HEK293T (cell line): ENCODE results near the gene PPEF2.

Source experiments
- CTCF ChIA-PET: fragments of 350-600 bp; formaldehyde crosslinking; extraction: SDS; loops from one replicate; lab custom pipeline; 2021; ENCODE audit warnings: antibody characterized with exemption, inconsistent platforms; lab: Yijun Ruan, JAX
- POLR2A ChIA-PET: fragments of 350-600 bp; formaldehyde crosslinking; extraction: SDS; loops from one replicate; lab custom pipeline; 2020; ENCODE audit warnings: antibody characterized with exemption, inconsistent platforms; lab: Yijun Ruan, JAX
- DNase-seq: peaks from one replicate; pipeline ENCODE4 v3.0.0; 2012; ENCODE audit warnings: mixed read lengths; ENCODE audit errors: extremely low spot score
- ARNT ChIP-seq: fragments of 450-650 bp; IDR thresholded peaks from 2 replicates; pipeline ENCODE4 v1.6.1; 2017; ENCODE audit warnings: mild to moderate bottlenecking
- BHLHE40 ChIP-seq: fragments of 450-650 bp; IDR thresholded peaks from 2 replicates; pipeline ENCODE4 v1.6.1; 2016; ENCODE audit warnings: mild to moderate bottlenecking, moderate library complexity, borderline replicate concordance
- CTBP1 ChIP-seq: fragments of 450-650 bp; IDR thresholded peaks from 2 replicates; pipeline ENCODE4 v1.6.1; 2016; ENCODE audit warnings: borderline replicate concordance
- ELF4 ChIP-seq: fragments of 450-650 bp; IDR thresholded peaks from 2 replicates; pipeline ENCODE4 v1.6.1; 2017; ENCODE audit warnings: antibody characterized with exemption
- FOXA1 ChIP-seq: fragments of 450-650 bp; IDR thresholded peaks from 2 replicates; pipeline ENCODE4 v1.6.1; 2016; ENCODE audit warnings: mild to moderate bottlenecking
- FOXK2 ChIP-seq: fragments of 450-650 bp; IDR thresholded peaks from 2 replicates; pipeline ENCODE4 v1.6.1; 2016; ENCODE audit warnings: mild to moderate bottlenecking
- FOXM1 ChIP-seq: fragments of 450-650 bp; IDR thresholded peaks from 2 replicates; pipeline ENCODE4 v1.6.1; 2017; ENCODE audit warnings: mild to moderate bottlenecking, borderline replicate concordance
- HDGF ChIP-seq: fragments of 450-650 bp; IDR thresholded peaks from 2 replicates; pipeline ENCODE4 v1.6.1; 2017; ENCODE audit warnings: antibody characterized with exemption, borderline replicate concordance
- L3MBTL2 ChIP-seq: fragments of 450-650 bp; conservative IDR thresholded peaks from 2 replicates; pipeline ENCODE4 v1.6.1; 2016; ENCODE audit warnings: mild to moderate bottlenecking
- LEF1 ChIP-seq: fragments of 450-650 bp; IDR thresholded peaks from 2 replicates; pipeline ENCODE4 v1.6.1; 2017; ENCODE audit warnings: mild to moderate bottlenecking, borderline replicate concordance
- NFRKB ChIP-seq: fragments of 450-650 bp; IDR thresholded peaks from 2 replicates; pipeline ENCODE4 v1.6.1; 2016; ENCODE audit warnings: mild to moderate bottlenecking, moderate library complexity
- SP1 ChIP-seq: fragments of 450-650 bp; IDR thresholded peaks from 2 replicates; pipeline ENCODE4 v1.6.1; 2017
- SUZ12 ChIP-seq: fragments of 450-650 bp; IDR thresholded peaks from 2 replicates; pipeline ENCODE4 v1.6.1; 2016; ENCODE audit warnings: mild to moderate bottlenecking
- TARDBP ChIP-seq: fragments of 450-650 bp; IDR thresholded peaks from 2 replicates; pipeline ENCODE4 v1.6.1; 2016
- ZNF384 ChIP-seq: fragments of 450-650 bp; IDR thresholded peaks from 2 replicates; pipeline ENCODE4 v1.6.1; 2016
- TF ChIP-seq, protein P1 (sequence below): fragments of 450-650 bp; IDR thresholded peaks from 2 replicates; pipeline ENCODE4 v1.6.1; 2016

Gene PPEF2

DNA sequence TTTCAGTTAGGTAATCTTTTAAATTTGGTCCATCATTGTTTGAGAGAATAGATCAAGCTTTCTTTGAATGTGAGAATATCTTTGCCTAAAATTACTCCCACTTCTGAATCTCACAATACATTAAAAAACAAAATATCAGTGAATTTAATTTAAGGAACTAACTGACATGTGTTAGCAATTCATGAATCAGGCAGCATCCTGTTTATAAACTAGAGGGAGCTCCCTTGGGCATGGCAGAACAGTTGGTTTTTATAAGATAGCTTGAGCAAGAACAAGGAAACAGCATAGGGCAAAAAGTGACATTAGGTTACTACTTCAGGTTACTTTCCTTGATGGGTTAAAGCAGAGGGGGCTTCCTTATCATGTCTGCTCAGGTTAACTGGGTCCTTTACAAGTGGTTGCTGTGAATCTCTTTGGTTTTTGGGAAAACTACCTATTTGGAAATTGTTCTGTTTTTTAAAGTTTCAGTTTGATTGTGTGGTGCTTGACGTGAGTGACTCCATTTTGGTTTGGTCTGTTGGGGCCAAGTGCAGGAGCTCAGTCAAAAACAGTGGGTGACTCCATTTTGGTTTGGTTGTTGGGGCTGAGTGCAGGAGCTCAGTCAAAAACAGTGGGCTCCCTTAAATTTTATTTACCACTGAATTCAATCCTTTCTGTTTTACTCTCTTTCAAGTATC lies 68.0 kb downstream of the PPEF2 start:
- POLR2A ChIA-PET: no interaction called here
- CTCF ChIA-PET: interaction anchor here (0.6 kb wide), 1 partner anchor 157 kb away, joined by 3 read pairs; no protein-coding TSS in a partner anchor
- TF ChIP-seq NFRKB (no peak), ARNT (no peak), HDGF (no peak), FOXA1 (no peak), FOXK2 (no peak), ZNF384 (no peak), SUZ12 (no peak), ELF4 (no peak), L3MBTL2 (no peak)
- no peak for DNase-seq

DNA sequence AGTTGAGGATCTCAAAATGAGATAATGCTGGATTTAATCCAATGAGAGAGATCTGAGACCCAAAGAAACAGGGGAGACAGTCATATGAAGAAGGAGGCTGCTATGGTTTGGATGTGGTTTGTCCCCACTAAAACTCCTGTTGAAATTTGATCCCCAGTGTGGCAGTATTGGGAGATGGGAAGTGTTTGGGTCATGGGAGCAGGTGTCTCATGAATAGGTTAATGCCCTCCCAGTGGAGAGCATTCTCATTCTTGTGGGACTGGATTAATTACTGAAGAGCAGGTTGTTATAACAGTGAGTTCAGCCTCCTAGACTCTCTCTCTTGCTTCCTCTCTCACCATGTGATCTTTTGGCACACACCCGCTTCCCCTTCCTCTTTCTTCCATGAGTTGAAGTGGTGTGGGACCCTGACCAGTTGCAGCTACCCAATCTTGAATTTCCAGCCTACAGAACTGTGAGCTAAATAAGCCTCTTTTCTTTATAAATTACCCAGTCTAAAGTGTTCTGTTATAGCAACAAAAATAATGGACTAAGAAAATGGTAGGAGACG lies 70.3 kb downstream of the PPEF2 start:
- DNase-seq: no peak
- POLR2A ChIA-PET: no interaction called here
- TF ChIP-seq LEF1 (no peak), SP1 (no peak), L3MBTL2 (no peak), CTBP1 (no peak), ZNF384 (no peak), FOXK2 (no peak)

DNA sequence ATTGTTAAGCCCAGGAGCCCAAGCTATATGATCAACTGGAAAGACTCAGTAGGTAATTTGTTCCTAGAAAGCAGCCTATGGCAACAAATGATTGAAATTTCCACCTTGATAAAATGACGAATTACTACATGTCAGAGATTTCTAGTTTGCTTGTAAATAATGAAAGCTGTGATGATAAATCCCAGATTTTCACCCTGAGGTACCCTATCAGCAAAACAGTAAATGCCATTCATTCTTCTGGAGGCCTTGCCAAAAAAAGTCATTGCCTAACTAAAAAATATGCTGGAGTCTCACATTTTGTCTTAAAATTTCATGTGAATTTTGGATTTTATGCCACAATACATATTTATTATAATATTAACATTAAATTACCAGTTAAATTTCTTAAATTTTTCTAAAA lies 71.3 kb downstream of the PPEF2 start:
- POLR2A ChIA-PET: no interaction called here
- TF ChIP-seq NFRKB (no peak), FOXA1 (no peak), TARDBP (no peak), SP1 (no peak), FOXK2 (no peak), ARNT (no peak), FOXM1 (no peak)
- no peak for DNase-seq
- CTCF ChIA-PET: interaction anchor here (0.7 kb wide), 1 partner anchor 17 kb away, joined by 3 read pairs; no protein-coding TSS in a partner anchor

More for the DNA sequence above, 70.3 kb downstream of the PPEF2 start:
- CTCF ChIA-PET: interaction anchor here (0.7 kb wide), 1 partner anchor 16 kb away, joined by 3 read pairs; no protein-coding TSS in a partner anchor

DNA sequence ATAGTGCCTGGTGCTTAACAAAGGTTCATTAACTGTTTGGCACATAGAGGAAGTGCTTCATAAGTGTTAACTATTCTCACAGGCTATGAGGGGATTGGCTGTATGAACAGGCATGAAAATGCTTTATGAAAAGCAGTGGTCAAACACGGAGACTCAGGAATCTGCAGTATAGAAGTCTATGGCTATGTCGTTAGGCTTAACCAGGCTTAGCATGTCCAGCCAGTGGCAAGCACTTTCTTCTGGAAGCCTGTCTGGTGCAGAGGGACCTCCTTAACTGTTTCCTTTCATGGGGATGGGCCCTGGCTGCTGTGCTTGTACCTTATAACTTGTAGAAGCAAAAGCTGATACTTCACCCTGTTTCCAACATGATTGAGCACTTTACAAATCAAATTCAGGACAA lies 78.4 kb downstream of the PPEF2 start:
- no peak for TF ChIP-seq FOXM1
- TF ChIP-seq ARNT: no peak
- TF ChIP-seq BHLHE40: no peak
- TF ChIP-seq NFRKB: no peak
- no peak for TF ChIP-seq ELF4
- no peak for TF ChIP-seq L3MBTL2
- TF ChIP-seq LEF1: no peak
- TF ChIP-seq SP1: no peak
- no peak for TF ChIP-seq FOXK2
- TF ChIP-seq HDGF: no peak
- TF ChIP-seq SUZ12: no peak
- no peak for TF ChIP-seq FOXA1
- TF ChIP-seq ZNF384: no peak
- TF ChIP-seq CTBP1: no peak
- TF ChIP-seq, protein P1, sequence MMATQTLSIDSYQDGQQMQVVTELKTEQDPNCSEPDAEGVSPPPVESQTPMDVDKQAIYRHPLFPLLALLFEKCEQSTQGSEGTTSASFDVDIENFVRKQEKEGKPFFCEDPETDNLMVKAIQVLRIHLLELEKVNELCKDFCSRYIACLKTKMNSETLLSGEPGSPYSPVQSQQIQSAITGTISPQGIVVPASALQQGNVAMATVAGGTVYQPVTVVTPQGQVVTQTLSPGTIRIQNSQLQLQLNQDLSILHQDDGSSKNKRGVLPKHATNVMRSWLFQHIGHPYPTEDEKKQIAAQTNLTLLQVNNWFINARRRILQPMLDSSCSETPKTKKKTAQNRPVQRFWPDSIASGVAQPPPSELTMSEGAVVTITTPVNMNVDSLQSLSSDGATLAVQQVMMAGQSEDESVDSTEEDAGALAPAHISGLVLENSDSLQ: no peak
- TF ChIP-seq TARDBP: no peak
- DNase-seq: no peak
- ChIA-PET CTCF (no interaction called here), POLR2A (no interaction called here)

DNA sequence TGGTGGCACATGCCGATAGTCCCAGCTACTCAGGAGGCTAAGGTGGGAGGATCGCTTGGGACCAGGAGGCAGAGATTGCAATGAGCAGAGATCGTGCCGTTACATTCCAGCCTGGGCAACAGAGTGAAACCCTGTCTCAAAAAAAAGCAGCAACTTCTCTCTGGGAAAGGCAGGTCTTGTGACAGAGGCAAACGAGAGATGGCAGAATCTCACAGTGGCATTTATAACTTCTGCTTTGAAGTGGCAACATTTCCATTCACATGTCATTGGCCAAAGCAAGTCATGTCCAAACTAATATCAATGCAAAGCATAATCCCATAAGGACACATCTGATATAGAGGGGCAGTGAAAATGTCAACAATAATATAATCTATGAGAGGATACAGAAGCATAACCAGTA lies 79.8 kb downstream of the PPEF2 start:
- no peak for DNase-seq
- ChIA-PET POLR2A (no interaction called here), CTCF (no interaction called here)
- TF ChIP-seq L3MBTL2 (no peak), ZNF384 (no peak), FOXK2 (no peak), ELF4 (no peak)

DNA sequence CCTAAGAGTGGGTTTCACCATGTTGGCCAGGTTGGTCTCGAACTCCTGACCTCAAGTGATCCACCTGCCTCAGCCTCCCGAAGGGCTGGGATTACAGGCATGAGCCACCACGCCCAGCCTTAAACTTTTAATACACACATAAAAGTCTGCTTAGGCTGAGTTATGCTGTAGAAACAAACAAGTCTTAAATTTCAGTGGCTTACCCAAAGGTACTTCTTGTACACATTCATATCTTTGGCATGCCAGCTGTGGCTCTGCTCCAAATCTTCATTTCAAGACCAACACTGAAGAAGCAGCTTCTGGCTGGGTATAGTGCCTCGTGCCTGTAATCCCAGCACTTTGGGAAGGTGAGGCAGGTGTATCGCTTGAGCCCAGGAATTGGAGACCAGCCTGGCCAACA lies 80.3 kb downstream of the PPEF2 start:
- ChIA-PET POLR2A (no interaction called here), CTCF (no interaction called here)
- no peak for TF ChIP-seq ARNT
- no peak for TF ChIP-seq L3MBTL2
- no peak for TF ChIP-seq CTBP1
- no peak for TF ChIP-seq FOXK2
- DNase-seq: no peak

DNA sequence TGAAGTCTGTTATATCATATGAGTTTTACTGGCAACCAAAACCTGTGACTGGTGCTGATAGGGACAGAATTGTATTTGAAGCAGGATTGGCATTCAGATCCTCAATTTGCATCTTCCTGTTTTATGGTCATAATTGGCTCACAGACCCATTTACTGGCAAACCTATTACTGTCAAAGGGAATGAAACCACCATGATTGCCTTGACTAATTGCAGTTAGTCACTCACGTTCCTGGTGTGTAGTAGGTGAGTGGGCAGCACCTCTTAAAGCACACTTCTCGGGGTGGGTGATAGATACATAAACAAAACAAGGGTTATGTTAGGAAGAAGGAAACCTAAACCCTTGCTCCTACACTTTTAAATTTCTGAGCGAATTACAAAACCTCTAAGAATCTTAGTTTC lies 81.0 kb downstream of the PPEF2 start:
- no peak for DNase-seq
- POLR2A ChIA-PET: no interaction called here
- CTCF ChIA-PET: no interaction called here
- TF ChIP-seq FOXM1 (no peak), L3MBTL2 (no peak), ELF4 (no peak), CTBP1 (no peak), HDGF (no peak), NFRKB (no peak), TARDBP (no peak), FOXK2 (no peak), LEF1 (no peak), BHLHE40 (no peak), SUZ12 (no peak), SP1 (no peak), FOXA1 (no peak), ZNF384 (no peak), ARNT (no peak)
- TF ChIP-seq, protein P1: no peak
